SK-N-SH treated with all-trans-retinoic acid at 6 μM for 48 hours (cell line): ENCODE measurements around the gene PLAGL1.

ENCODE experiments used
- ESRRG ChIP-seq: fragments of 250-450 bp; sonication (Bioruptor Pico); IDR thresholded peaks from 2 replicates; pipeline ENCODE4 v1.6.1; 2021; ENCODE audit warnings: mild to moderate bottlenecking
- RARB ChIP-seq: fragments of 250-450 bp; sonication (Bioruptor Pico); IDR thresholded peaks from 2 replicates; pipeline ENCODE4 v1.8.0; 2021; ENCODE audit warnings: mild to moderate bottlenecking, moderate library complexity
- TF ChIP-seq, protein P1 (sequence below): fragments of 250-450 bp; sonication (Bioruptor Pico); IDR thresholded peaks from 2 replicates; pipeline ENCODE4 v1.5.1; 2021; ENCODE audit warnings: mild to moderate bottlenecking, moderate library complexity
- TF ChIP-seq, protein P2 (sequence below): fragments of 250-450 bp; sonication (Bioruptor Pico); IDR thresholded peaks from 2 replicates; pipeline ENCODE4 v1.8.0; 2020; ENCODE audit warnings: mild to moderate bottlenecking, moderate library complexity, borderline replicate concordance

DNA sequence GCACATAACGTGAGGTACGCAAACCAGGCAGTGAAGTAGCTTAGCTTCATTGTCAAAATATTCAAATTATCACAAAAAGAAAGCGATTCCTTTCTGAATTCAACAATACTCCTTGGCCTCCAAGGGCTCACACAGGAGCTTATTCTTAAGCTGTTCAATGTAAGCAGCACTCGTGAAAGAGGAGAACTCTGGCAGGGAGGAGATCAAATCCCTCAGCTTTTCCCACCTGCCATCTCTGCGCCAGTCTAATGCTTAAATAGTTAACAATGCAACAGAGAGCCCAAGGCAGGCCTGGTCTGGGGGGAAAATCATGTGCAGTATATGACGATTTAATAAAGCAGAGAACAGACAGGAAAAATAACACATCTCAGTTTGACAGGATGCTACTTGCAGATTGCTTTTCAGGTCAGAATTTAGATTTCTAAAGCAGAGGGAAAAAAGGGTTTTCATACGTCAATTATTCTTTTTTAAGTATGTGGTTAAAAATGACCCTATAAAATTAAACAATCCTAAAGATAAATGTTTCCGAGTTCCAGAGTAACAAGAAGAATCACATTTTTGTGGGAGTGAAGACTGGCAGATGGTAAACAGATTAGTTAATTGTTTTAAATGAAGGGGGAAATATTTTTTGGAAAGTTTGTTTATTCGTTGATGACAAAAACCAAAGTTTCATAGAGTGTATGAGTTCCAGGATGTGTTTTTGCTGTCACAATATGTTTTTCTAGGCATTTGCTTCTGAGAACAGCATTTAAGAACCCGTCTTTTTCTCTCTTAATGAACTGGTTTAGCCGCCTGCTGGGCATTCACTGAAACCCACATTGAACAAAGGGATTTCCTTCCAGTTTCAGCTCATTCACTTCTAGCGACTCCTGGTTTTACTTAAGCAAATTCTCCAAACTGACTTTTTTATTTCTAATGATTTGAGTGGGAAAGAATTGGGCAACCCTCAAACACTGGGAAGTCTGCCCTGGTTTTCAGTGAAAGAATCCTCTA lies 45.9 kb downstream of the PLAGL1 start:
- no peak for TF ChIP-seq ESRRG (CRISPR knock-in tag)
- TF ChIP-seq, protein P1, sequence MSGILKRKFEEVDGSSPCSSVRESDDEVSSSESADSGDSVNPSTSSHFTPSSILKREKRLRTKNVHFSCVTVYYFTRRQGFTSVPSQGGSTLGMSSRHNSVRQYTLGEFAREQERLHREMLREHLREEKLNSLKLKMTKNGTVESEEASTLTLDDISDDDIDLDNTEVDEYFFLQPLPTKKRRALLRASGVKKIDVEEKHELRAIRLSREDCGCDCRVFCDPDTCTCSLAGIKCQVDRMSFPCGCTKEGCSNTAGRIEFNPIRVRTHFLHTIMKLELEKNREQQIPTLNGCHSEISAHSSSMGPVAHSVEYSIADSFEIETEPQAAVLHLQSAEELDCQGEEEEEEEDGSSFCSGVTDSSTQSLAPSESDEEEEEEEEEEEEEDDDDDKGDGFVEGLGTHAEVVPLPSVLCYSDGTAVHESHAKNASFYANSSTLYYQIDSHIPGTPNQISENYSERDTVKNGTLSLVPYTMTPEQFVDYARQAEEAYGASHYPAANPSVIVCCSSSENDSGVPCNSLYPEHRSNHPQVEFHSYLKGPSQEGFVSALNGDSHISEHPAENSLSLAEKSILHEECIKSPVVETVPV (CRISPR knock-in tag) = no peak
- no peak for TF ChIP-seq RARB
- TF ChIP-seq, protein P2, sequence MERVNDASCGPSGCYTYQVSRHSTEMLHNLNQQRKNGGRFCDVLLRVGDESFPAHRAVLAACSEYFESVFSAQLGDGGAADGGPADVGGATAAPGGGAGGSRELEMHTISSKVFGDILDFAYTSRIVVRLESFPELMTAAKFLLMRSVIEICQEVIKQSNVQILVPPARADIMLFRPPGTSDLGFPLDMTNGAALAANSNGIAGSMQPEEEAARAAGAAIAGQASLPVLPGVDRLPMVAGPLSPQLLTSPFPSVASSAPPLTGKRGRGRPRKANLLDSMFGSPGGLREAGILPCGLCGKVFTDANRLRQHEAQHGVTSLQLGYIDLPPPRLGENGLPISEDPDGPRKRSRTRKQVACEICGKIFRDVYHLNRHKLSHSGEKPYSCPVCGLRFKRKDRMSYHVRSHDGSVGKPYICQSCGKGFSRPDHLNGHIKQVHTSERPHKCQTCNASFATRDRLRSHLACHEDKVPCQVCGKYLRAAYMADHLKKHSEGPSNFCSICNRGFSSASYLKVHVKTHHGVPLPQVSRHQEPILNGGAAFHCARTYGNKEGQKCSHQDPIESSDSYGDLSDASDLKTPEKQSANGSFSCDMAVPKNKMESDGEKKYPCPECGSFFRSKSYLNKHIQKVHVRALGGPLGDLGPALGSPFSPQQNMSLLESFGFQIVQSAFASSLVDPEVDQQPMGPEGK = no peak
